ENCODE data around the gene COL25A1.
A peak's percentile ranks its signal among the peaks of the same experiment; 100 is the strongest.
"Not testable (repeated sequence)": the region's sequence is repeated elsewhere in the genome, so short reads cannot be mapped to it uniquely, and the experiment has no call there.

The COL25A1 gene

DNA sequence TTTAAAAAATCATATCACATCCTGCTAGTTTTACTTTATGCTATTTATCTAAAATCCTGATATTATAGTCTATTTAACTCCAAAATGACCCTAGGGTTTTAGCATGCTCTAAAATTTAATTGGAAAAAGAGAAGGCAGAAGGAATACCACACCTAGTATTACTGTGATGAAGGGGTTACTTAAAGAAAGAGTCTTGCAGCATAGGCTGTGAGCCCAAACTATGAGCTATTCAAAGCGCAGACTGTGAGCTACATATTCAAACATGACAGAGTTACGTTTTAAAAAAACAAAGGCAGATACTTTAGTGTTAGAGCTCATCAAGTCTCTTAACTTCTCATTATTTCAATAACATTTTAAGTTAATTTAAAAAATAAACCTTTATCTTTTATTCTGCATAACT lies 291.9 kb downstream of the COL25A1 start:
- DNase-seq (ENCODE audit: low read depth), result no peak

DNA sequence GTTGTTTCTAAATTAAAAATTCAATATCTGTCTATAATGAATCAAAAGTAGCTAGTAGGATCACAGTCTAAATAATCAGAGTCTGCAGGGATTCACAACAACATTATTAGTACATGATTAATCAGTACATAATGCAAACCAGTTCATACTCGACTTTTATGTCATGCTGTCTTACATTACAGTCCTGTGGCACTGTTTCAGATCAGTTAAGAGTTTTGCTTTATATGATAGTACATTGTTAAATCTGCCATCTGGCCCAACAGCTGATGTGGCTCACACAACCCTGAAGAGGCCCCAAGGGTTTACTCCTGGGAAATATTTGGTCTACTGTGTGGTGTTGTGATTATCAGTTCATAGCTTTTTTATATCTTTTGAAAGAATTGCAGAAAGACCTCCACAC lies 292.5 kb downstream of the COL25A1 start:
- peak; percentile 21 for DNase-seq (ENCODE audit: low read depth)

DNA sequence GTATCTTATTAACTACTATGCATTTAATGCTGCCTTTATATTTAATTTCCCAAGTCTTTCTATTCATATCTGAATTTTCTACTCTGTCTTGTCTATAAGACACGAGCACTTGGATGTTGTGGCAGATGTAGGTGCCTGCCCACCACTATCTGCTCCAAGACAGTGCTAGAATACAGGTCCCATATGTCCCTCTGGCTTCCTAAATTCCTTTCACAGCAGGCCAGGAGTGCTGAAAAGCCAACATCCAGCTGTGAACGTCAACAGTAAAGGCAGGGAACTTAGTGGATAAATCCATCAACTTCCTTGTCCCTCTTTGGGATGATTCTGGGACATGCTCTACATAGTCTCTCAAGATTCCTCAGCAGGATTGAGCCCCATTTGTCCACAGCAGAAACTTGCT lies 294.5 kb downstream of the COL25A1 start:
- no peak for DNase-seq (ENCODE audit: low read depth)

DNA sequence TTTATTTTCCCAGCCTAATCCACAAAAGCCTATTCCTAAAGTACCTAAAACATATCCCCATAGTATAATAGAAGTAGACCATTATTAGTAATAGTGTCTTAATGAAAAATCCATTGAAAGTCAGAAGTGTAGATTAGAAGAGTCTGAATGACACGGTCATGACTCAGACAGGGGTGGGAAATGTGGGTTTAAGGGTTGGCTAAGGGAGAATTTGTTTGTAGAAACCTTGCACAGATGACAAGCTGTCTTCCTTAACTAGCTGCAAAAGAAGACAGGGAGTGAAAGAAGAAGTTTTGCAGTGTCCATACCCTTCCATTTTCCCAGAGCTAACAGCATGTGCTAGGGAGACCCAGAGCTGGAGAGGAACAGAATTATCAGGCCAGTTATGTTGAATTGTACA lies 296.9 kb downstream of the COL25A1 start:
- DNase-seq (ENCODE audit: low read depth), result peak; percentile 17

DNA sequence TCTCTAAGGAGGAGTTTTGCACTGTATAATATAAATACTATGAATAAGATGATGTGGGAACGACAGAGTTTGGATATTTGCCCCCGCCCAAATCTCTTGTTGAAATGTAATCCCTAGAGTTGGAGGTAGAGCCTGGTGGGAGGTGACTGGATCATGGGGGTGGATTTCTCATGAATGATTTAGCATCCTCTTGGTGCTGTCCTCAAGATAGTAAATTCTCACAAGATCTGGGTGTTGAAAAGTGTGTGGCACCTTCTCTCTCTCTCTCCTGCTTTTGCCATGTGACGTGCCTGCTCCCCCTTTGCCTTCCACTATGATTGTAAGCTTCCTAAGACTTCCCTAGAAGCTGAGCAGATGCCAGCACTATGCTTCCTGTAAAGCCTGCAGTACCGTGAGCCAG lies 298.0 kb downstream of the COL25A1 start:
- no peak for DNase-seq (ENCODE audit: low read depth)

DNA sequence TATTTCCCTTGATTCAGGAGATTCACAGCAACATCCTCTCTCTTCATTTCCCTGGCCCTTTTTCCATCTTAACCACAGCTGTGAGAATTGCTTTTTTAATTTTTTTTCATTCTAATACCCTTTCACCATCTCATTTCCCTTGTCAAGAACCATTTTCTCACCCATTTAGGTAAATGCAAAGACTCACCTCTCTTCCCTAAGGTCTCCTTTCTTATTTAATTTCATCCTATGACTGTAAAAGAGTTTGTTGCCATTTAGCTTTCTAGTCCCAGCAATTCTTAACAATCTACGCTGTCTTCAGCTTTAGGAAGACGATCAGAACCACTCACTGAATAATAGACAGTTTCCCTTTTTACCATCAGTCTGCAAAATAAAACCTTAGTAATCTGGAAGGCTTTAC lies 298.5 kb downstream of the COL25A1 start:
- DNase-seq (ENCODE audit: low read depth), result no peak

DNA sequence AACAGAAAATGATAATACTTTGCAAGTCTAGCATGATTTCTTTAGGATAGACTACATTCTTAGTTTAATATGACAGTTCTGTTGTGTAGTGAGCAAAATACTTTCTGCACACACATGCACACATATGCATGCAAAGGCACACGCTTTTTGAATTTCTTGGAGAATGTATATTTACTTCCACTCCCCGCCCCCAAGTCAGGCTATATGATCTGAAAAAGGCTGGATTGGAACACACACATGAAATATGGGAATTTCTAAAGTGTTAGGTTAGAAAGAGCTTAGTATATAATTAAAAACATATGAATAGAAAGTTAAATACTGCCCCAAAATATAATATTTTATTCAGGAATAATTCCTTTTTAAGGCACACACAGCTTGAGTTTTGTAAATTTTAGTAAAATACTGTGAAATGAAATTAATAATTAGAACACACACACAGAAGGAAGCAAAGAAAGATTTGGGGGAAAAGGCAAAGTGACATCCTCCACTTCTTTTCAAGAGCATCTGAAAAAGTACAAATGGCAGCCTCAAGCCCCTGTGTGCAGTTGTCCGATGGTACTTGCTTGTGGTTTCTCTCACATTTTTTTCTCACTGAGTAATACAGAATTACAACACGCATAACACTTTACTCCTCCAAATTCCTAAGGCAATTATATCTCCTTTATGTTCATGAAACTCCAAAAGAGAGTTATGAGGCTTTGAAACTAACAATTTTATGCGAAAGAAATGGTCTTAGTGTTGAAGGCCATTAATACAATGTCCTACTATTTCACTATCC lies 310.7 kb downstream of the COL25A1 start:
- DNase-seq (ENCODE audit: low read depth), result peak; percentile 18

DNA sequence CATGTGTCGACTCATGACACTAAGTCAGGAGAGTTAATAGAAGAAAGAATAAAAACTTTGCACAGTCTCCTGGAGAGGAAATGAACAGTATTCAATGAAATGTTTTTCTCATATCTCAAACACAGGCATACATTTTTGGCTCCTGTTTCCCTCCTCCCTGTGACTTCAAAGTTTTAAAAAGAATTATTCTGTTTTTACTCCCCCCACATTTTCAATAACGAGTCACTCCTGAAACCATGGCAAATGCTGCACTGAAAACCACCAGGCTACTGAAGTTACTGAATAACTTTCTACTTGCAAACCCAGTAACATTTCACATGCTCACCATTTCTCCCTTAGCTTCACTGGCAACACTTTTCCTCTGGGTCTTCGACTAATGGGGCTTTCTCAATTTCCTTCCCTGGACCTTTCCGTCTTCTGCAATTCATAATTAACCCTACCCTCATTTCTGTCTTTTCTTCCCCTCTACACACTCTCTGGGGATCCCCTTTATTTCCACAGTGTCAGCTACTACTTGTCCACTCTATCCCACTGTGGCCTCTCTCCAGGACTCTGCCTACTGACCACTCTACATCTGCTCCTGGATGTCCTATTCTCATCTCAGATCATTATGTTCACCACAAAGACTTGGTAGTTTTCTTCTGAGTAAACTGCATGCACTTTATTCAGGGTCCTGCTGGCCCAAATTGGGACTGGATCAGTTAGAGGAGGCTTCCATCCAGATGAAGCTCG lies 313.8 kb downstream of the COL25A1 start:
- peak; percentile 7 for DNase-seq (ENCODE audit: low read depth)

DNA sequence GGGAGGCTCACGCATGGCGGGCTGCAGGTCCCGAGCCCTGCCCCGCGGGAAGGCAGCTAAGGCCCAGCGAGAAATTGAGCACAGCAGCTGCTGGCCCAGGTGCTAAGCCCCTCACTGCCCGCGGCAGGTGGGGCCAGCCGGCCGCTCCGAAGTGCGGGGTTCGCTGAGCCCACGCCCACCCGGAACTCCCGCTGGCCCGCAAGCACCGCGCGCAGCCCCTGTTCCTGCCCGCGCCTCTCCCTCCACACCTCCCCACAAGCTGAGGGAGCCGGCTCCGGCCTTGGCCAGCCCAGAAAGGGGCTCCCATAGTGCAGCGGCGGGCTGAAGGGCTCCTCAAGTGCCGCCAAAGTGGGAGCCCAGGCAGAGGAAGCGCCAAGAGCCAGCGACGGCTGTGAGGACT lies 318.0 kb downstream of the COL25A1 start:
- not testable (repeated sequence) for DNase-seq (ENCODE audit: low read depth)

DNA sequence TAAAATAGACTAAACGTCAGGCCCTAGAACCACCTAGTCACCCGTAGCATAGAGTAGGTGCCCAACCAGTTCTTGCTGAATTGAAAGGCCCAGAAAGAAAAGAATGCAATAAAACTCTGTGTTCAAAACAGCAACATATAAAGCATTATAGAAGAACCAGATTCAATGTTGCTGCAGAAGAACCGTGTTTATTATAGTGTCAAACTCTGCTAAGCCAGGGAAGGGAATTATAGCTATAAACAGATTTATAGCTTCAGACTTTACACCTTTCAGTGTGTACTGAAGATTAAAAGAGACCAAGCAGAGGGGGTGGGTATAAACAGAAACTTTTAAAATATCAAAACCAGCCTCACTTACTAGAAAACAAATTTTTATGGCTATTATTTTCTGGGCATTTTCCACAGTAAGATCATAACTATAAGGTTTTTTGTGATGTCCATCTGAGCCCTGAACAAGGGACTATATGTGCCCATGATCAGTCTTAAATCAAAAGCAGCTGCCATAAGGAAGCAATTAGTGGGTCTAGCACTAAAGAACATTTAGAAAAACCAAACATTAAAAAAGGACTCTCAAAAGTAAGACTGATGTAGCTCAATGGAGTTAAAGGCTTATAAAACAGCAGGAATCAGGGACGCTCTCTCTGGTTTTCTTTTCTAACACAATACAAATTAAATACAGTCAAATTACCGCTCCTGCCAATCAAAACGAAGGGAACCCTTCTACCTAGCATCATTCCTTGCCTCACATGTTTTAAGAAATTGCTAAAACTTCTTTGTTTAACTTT lies 319.9 kb downstream of the COL25A1 start:
- no peak for DNase-seq (ENCODE audit: low read depth)

DNA sequence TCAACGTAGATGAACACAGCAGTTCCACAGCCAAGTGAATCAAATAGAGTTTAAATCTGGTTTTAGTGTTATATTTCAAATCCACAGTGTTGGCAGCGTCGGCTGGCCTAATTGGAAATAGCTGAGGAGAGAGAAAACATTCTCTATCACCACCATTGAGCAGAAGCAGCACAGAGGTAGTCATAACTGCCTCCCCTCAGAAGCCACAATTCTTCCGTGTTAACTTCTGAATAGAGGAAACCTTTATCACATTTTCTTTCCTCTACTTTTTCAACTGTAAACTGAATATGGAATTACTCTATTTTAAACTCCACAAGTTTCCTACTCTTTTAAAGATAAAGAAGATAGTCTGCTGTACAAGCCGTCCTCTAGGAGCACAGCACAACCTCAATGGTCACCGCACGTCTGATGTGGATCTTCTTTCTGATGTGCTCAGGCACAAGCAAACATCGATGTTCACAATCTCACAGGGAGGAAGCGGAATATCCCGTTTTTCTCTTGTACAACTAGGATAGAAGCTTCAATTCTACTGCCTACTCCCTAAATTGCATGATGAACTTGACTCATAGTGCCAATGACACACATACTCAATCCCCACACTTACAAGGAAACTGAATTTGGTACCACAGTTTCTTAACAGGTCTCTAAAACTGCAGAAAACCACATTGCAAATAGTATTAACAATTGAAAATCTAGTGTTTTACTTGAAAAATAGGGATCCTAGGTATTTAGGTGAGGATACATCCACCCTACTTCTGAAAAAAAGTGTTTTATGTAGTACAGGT lies 321.8 kb downstream of the COL25A1 start:
- DNase-seq (ENCODE audit: low read depth), result no peak

DNA sequence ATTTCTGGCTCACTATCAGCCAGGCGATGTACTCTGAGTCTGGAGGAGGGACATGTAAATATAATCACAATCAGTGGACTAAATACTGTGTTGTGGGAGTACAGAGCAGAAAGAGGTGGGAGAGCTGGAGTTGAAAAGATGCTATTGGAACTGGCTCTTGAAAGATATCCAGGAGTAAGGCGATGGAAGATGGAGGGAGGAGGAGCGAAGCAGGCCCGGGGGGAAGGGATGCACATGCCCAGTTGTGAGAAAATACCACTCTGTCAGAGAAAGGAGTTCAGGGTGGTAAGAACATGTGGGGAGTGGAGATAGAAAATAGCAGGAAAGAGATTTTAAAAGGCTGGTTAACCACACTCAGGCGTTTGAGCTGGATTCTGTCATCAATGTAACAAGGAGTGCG lies 322.7 kb downstream of the COL25A1 start:
- no peak for DNase-seq (ENCODE audit: low read depth)

DNA sequence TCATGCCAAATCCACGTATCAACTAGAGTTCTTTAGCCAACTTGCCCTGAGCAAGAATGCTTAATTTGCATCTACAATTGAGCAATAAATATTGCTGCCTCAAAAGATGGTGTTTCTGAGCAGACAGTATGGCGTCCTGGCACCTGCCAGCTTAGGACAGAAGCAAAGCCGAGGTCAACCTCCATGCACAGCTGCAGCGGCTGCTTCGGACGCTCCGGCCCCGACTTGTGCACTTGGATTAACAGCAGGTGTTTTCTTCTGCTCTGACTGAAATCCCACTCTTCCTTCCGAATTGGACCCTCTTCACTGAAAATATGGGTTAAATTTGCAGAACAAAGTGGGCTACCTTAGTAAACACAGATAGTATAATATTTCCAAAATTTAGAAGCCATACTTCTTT lies 324.4 kb downstream of the COL25A1 start:
- no peak for DNase-seq (ENCODE audit: low read depth)

DNA sequence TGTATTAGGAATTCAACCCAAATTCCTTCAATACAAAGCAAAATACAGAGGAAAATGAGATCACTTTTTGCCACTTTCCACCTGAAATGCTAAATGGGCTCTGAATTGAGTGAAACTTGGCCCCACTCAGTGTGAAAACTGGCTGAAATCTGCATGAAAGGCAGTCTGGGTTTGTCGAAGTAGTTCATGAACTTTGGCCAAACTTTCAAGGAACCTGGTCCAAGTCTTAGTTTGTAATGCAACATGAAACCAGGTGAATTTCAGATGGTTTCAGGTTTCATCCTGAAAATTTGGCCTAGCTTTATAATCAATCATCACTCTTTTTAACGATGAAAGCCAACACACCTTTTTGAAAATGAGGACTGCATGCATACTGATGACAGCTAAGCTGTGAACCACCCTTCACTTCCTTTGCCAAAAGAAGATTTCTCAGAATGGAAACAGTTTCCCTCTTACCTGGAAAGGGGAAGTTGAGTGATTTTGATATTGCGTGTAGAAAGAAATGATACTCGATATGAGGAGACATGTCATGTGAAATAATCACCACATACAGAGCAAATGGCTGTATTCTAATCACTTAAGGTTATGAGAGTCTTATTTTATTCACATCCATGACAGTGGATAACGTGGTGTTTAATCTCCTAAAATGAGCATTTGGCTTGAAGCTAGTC lies 329.7 kb downstream of the COL25A1 start:
- DNase-seq (ENCODE audit: low read depth), result no peak

DNA sequence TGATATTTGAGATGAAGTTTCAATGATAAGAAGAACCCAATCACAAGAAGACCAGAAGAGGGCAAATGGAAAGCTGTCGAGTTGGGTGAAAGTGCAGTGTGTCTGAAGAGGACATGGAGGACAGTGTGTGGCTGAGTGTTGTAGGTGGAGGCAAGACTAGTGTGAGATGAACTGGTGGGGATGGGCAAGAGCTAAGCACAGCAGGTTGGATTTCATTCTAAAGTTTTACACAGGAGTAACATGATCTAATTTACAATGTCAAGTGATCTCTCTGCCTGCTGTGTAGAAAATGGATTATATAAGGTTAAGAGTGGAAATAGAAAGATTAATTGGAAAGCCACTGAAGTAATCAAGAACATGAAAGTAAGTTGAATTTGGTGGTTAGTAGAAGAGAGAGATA lies 331.0 kb downstream of the COL25A1 start:
- no peak for DNase-seq (ENCODE audit: low read depth)

DNA sequence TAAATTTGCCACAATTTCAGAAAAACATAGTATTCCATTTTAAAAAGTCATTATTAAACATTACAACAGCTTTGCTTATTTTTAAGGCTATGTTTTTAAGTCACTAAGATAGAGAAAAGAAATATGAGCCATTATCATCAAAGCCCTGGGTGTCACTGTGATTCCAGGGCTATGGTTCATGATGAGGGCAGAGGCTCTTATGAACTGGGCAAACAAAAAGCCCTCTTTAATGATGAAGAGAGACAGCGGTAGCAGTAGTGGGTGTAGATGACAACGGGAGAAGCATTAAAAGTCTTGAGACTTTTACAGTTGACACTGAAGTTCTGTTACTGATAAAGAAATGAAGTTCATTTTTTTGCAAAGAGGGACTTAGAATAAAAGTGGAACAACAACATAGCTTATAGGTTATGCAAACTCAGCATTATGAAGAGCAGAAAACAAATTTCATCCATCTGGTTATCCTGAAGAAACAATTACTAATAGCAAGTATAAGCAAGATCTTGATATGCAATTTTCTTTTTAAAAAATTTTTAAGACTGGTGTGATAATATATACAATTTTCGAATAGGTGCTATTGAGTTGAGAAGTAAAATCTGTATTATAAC lies 336.9 kb downstream of the COL25A1 start:
- no peak for DNase-seq (ENCODE audit: low read depth)

DNA sequence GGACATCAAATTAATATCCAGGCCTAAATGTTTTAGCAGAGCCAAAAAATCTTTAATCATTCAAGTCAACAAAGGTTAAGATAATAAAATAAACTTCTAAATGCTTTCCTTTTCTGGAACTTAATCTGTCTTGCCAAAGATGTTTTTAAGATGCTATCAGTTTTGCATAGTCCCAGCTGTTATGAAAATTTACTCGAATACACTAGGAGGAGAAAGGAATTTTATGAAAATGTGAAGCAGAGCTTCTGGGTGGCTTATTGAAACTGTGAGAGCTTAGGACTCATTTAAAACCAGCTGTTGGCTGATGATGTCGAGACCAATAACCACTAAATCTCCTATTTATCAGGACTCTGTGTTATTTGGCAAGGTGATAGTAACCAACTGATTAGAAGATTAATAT lies 337.4 kb downstream of the COL25A1 start:
- DNase-seq (ENCODE audit: low read depth), result no peak

DNA sequence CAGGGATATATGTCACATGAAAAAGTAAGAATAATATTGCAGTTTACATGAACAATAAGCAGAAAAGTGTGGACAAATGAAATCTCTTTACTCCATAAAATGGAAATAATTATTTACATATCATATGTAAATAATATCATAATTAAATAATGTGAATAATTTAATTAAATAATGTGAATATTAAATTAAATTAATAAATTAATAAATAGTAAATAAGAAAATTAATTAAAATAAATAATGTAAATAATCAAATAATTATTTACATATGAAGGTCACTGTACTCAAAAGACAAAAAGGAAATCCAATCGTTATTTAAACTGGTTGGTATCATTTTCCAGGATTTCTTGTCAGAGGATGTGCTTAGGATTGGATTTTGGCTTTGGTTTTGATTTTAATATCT lies 338.5 kb downstream of the COL25A1 start:
- DNase-seq (ENCODE audit: low read depth), result no peak

DNA sequence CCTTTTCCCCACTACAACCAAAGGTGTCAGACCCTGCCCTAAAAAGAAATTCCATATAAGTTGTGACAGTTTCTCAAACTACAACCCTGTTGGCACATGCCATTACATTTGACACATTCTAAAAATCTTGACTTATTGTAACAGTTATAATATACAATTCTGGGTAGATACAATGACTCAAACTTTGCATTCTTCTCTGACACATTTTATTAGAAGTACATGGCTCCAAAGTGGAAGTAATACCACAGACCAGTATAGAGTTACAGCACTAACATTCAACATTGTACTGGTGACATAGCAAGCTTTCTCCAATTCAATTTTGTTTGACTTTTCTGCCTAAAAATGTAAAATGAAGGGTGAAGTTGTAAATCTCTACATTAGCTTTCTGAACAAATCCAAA lies 343.0 kb downstream of the COL25A1 start:
- DNase-seq (ENCODE audit: low read depth), result peak; percentile 17

DNA sequence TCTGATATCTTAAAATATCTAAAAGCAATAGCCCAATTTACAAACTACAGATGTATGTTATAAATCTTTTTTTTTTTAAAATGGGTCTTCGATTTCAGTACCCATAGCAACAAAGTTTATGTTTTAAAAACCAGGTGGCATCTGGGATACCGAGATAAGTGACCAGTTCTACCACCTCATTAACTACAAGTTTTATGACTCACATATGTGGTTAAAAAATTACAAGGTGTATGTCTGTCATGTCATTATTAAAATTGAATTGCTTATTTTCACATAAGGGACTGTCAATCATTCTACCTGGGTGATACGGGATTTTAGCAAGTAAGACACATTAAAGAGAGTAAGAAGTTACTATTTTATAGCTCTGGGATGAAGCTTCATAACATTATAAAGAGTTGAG lies 347.6 kb downstream of the COL25A1 start:
- no peak for DNase-seq (ENCODE audit: low read depth)

DNA sequence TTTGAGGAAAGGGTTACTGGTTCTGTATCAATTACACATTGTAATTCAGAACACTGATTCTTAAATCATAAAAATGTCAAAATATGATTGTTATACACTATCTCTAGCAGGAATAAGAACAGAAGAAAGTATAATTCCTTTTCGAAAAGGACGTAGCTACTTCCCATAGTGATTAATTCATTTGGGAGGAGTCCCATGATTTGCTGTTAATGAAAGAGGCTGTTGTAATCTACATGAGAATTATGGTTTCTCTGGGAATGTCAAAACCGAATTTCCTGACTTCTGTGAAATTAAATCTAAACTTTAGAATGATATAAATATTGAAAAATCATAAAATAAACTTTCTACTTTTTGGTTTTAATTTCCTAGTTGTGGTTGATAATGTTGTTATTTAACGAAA lies 348.5 kb downstream of the COL25A1 start:
- DNase-seq (ENCODE audit: low read depth), result no peak
